Subcutaneous abdominal adipose tissue (tissue), 5 donors: ENCODE results near the gene SPSB2.
"Not testable (repeated sequence)": the region's sequence is repeated elsewhere in the genome, so short reads cannot be mapped to it uniquely, and the experiment has no call there.

Source experiments
- H3K27ac ChIP-seq: one replicate; pipeline ENCODE4 v1.7.0; 2013; ENCODE audit warnings: low read depth, mild to moderate bottlenecking, inconsistent platforms, low read length, moderate library complexity
- H3K27me3 ChIP-seq, 5 donors: one replicate each; pipeline ENCODE4 v1.7.0; 2013; ENCODE audit warnings: low read length in 5 of 5, inconsistent platforms in 1 of 5; ENCODE audit not compliant: control insufficient read depth in 5 of 5, insufficient read depth in 4 of 5
- H3K36me3 ChIP-seq, 5 donors: one replicate each; pipeline ENCODE4 v1.7.0; 2013; ENCODE audit warnings: low read length in 5 of 5; ENCODE audit not compliant: control insufficient read depth in 5 of 5, insufficient read depth in 5 of 5
- H3K4me1 ChIP-seq, 5 donors: one replicate each; pipeline ENCODE4 v1.7.0; 2013; ENCODE audit warnings: low read length in 5 of 5, mild to moderate bottlenecking in 3 of 5, moderate library complexity in 1 of 5; ENCODE audit not compliant: control insufficient read depth in 5 of 5, insufficient read depth in 5 of 5
- H3K4me3 ChIP-seq, 5 donors: one replicate each; pipeline ENCODE4 v1.7.0; 2013; ENCODE audit warnings: low read length in 5 of 5, low read depth in 1 of 5
- H3K9ac ChIP-seq, 5 donors: one replicate each; pipeline ENCODE4 v1.7.0; 2013; ENCODE audit warnings: low read length in 5 of 5, mild to moderate bottlenecking in 4 of 5, moderate library complexity in 3 of 5
- H3K9me3 ChIP-seq, 5 donors: one replicate each; pipeline ENCODE4 v1.7.0; 2013; ENCODE audit warnings: low read length in 5 of 5; ENCODE audit not compliant: control insufficient read depth in 5 of 5
- donor health status: healthy.
- donor health status: healthy.
- donor health status: healthy.
- donor health status: healthy.
- donor health status: healthy.

The SPSB2 gene

GRCh38 chr12:6914246-6914946 is 41.3 kb upstream of the SPSB2 start, which contains the start of gene ENO2:
Gene ENO2 (plus strand): TSS chr12:6914580. CDS start chr12:6915833, 1,253 bp downstream.
- Histone ChIP-seq H3K4me1 (peaks cover 0 to 18% (median 14%) of the 10 kb centered on the region in 5 donors), H3K27ac (no peak within 1 kb of the TSS), H3K4me3 (peak within 1 kb of the TSS; percentile 64 to 70 (median 68)), H3K9me3 (no peaks in the 10 kb centered on the region), H3K27me3 (peaks cover 14 to 40% (median 35%) of the 10 kb centered on the region in 5 donors), H3K36me3 (peaks cover 0 to 4% (median 0%) of the 10 kb centered on the region in 5 donors), H3K9ac (peak within 1 kb of the TSS in 3 of 5 donors; percentile 43 to 69 (median 51))

- Histone ChIP-seq H3K9ac (no peak overlapping the region), H3K27ac (no peak overlapping the region), H3K4me1 (peaks cover 0 to 18% (median 14%) of the 10 kb centered on the region in 5 donors), H3K27me3 (peaks cover 14 to 40% (median 35%) of the 10 kb centered on the region in 5 donors), H3K4me3 (no peak overlapping the region), H3K36me3 (peaks cover 0 to 9% (median 0%) of the 10 kb centered on the region in 5 donors), H3K9me3 (no peaks in the 10 kb centered on the region)
Observed at GRCh38 chr12:6912164-6912935, 39.2 kb upstream of the SPSB2 start.

GRCh38 chr12:6909421-6910145 is 36.5 kb upstream of the SPSB2 start:
- H3K9ac ChIP-seq = no peak overlapping the region
- H3K36me3 ChIP-seq = peaks cover 0 to 19% (median 0%) of the 10 kb centered on the region in 5 donors
- peaks cover 5 to 20% (median 16%) of the 10 kb centered on the region in 5 donors for H3K27me3 ChIP-seq
- peaks cover 0 to 19% (median 15%) of the 10 kb centered on the region in 5 donors for H3K4me1 ChIP-seq
- no peaks in the 10 kb centered on the region for H3K9me3 ChIP-seq
- no peak overlapping the region for H3K4me3 ChIP-seq
- H3K27ac ChIP-seq = no peak overlapping the region

GRCh38 chr12:6908141-6908540 is 35.0 kb upstream of the SPSB2 start:
- Histone ChIP-seq H3K27me3 (peaks cover 0 to 12% (median 10%) of the 10 kb centered on the region in 5 donors), H3K36me3 (peaks cover 0 to 19% (median 0%) of the 10 kb centered on the region in 5 donors), H3K4me1 (peaks cover 0 to 16% (median 14%) of the 10 kb centered on the region in 5 donors)
- H3K9ac ChIP-seq, H3K27ac ChIP-seq, H3K9me3 ChIP-seq, H3K4me3 ChIP-seq: not testable (repeated sequence)

GRCh38 chr12:6905414-6906040 is 32.4 kb upstream of the SPSB2 start:
- peak overlapping the region; percentile 80 to 99 (median 92) for H3K4me3 ChIP-seq
- H3K4me1 ChIP-seq = peaks cover 0 to 16% (median 14%) of the 10 kb centered on the region in 5 donors
- no peaks in the 10 kb centered on the region for H3K27me3 ChIP-seq
- H3K27ac ChIP-seq = peak overlapping the region; percentile 80
- peak overlapping the region in 4 of 5 donors; percentile 47 to 94 (median 77) for H3K9ac ChIP-seq
- no peaks in the 10 kb centered on the region for H3K9me3 ChIP-seq
- H3K36me3 ChIP-seq = peaks cover 0 to 19% (median 0%) of the 10 kb centered on the region in 5 donors

GRCh38 chr12:6904280-6905276 is 31.5 kb upstream of the SPSB2 start, which contains the start of gene LRRC23:
Gene LRRC23 (plus strand): TSS chr12:6904822. CDS start chr12:6905634, 812 bp downstream.
- Histone ChIP-seq H3K27me3 (no peaks in the 10 kb centered on the region), H3K9ac (peak within 1 kb of the TSS; percentile 19 to 94 (median 66)), H3K9me3 (no peaks in the 10 kb centered on the region), H3K4me1 (peaks cover 0 to 21% (median 15%) of the 10 kb centered on the region in 5 donors), H3K4me3 (peak within 1 kb of the TSS; percentile 80 to 99 (median 92)), H3K27ac (peak within 1 kb of the TSS; percentile 80), H3K36me3 (peaks cover 0 to 19% (median 0%) of the 10 kb centered on the region in 5 donors)

GRCh38 chr12:6903722-6904121 is 30.6 kb upstream of the SPSB2 start:
- no peak overlapping the region for H3K4me3 ChIP-seq
- H3K4me1 ChIP-seq = peaks cover 0 to 23% (median 15%) of the 10 kb centered on the region in 5 donors
- H3K9ac ChIP-seq = no peak overlapping the region
- H3K9me3 ChIP-seq = no peaks in the 10 kb centered on the region
- H3K27me3 ChIP-seq = no peaks in the 10 kb centered on the region
- peaks cover 0 to 19% (median 0%) of the 10 kb centered on the region in 5 donors for H3K36me3 ChIP-seq
- no peak overlapping the region for H3K27ac ChIP-seq

- H3K27me3 ChIP-seq = no peaks in the 10 kb centered on the region
- no peak overlapping the region for H3K4me3 ChIP-seq
- peaks cover 0 to 13% (median 0%) of the 10 kb centered on the region in 5 donors for H3K36me3 ChIP-seq
- H3K9ac ChIP-seq = no peak overlapping the region
- H3K9me3 ChIP-seq = no peaks in the 10 kb centered on the region
- H3K4me1 ChIP-seq = peaks cover 0 to 23% (median 15%) of the 10 kb centered on the region in 5 donors
- H3K27ac ChIP-seq = no peak overlapping the region
Observed at GRCh38 chr12:6902448-6902847, 29.3 kb upstream of the SPSB2 start.
